Right atrium auricular region (tissue), 2 donors: ENCODE data around the gene TBXAS1. TPM values are rescaled to one million over a fixed set of nuclear protein-coding genes. Genes with fewer than 3 reads are reported as not detected.

Experiments
- DNase-seq: peaks from one replicate; pipeline ENCODE4 v3.0.0-alpha.2; 2019; ENCODE audit warnings: low spot score
- H3K27ac ChIP-seq, 2 donors: fragments of 200-600 bp; sonication (generic); 1 replicate in 1 of 2; 2 replicates in 1 of 2; pipeline ENCODE4 v1.5.1; 2016 to 2019
- H3K27me3 ChIP-seq, 2 donors: fragments of 200-600 bp; sonication (generic); one replicate each; pipeline versions ENCODE4 v1.5.1 to v1.6.0; 2017 to 2019
- H3K36me3 ChIP-seq: fragments of 200-600 bp; sonication (generic); one replicate; pipeline ENCODE4 v1.5.1; 2016
- H3K4me1 ChIP-seq, 2 donors: fragments of 200-600 bp; sonication (generic); one replicate each; pipeline versions ENCODE4 v1.5.1 to v1.6.0; 2017 to 2019
- H3K4me3 ChIP-seq, 2 donors: fragments of 200-600 bp; sonication (generic); 1 replicate in 1 of 2; 2 replicates in 1 of 2; pipeline ENCODE4 v1.5.1; 2017 to 2019; ENCODE audit warnings: mild to moderate bottlenecking in 1 of 2, moderate library complexity in 1 of 2
- H3K9me3 ChIP-seq, 2 donors: fragments of 200-600 bp; sonication (generic); one replicate each; pipeline ENCODE4 v1.5.1; 2019
- total RNA-seq, 2 donors: library from RNA; depleted of rRNA; stranded (reverse); fragments of >200 nt; gene quantifications; one replicate each; pipeline ENCODE4 v1.1.0, GENCODE V29; 2016
- TF ChIP-seq, protein P1 (sequence below), 2 donors: fragments of 200-600 bp; sonication (generic); IDR thresholded peaks; one replicate each; pipeline ENCODE4 v1.5.1; 2019; ENCODE audit warnings: antibody characterized with exemption in 2 of 2

The TBXAS1 gene
- total RNA-seq, 2 donors from 2014 or later, result 4.6 to 15.3 TPM

- Histone ChIP-seq H3K27me3 (no peaks in the 10 kb centered on the region), H3K4me3 (no peak overlapping the region), H3K4me1 (no peaks in the 10 kb centered on the region), H3K36me3 (no peaks in the 10 kb centered on the region), H3K27ac (no peak overlapping the region), H3K9me3 (peaks cover 0 to 9% of the 10 kb centered on the region in 2 donors)
- TF ChIP-seq, protein P1, sequence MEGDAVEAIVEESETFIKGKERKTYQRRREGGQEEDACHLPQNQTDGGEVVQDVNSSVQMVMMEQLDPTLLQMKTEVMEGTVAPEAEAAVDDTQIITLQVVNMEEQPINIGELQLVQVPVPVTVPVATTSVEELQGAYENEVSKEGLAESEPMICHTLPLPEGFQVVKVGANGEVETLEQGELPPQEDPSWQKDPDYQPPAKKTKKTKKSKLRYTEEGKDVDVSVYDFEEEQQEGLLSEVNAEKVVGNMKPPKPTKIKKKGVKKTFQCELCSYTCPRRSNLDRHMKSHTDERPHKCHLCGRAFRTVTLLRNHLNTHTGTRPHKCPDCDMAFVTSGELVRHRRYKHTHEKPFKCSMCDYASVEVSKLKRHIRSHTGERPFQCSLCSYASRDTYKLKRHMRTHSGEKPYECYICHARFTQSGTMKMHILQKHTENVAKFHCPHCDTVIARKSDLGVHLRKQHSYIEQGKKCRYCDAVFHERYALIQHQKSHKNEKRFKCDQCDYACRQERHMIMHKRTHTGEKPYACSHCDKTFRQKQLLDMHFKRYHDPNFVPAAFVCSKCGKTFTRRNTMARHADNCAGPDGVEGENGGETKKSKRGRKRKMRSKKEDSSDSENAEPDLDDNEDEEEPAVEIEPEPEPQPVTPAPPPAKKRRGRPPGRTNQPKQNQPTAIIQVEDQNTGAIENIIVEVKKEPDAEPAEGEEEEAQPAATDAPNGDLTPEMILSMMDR (IDR thresholded peaks at IDR 0.05), result no peak
- no peak for DNase-seq
Observed at GRCh38 chr7:139943401-139943800, 114.3 kb downstream of the TBXAS1 start.

DNA sequence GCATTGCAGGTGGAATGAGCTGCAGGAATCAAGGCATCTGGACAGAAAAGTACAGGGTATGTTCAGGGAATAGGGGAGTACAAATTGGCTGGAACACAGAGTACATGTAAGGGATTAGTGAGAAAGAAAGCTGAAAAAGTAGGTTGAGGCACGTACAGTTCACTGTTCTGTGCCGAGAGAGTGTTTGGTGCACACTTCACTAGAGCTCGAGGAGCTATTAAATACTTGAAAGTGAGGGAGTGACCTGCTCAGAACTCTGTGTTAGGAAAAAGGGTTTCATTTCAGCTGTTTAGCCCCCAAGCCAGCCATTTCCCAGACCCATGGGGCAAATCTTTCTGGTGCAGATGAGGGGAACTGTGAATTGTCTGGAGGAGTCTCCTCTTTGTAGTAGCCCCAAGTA is 115.2 kb downstream of the TBXAS1 start:
- DNase-seq, result no peak
- H3K4me3 ChIP-seq, result no peak overlapping the region
- H3K27ac ChIP-seq, result no peak overlapping the region
- no peaks in the 10 kb centered on the region for H3K4me1 ChIP-seq
- TF ChIP-seq, protein P1 (IDR thresholded peaks at IDR 0.05), result no peak
- H3K27me3 ChIP-seq, result no peaks in the 10 kb centered on the region
- peaks cover 0 to 9% of the 10 kb centered on the region in 2 donors for H3K9me3 ChIP-seq
- no peaks in the 10 kb centered on the region for H3K36me3 ChIP-seq

DNA sequence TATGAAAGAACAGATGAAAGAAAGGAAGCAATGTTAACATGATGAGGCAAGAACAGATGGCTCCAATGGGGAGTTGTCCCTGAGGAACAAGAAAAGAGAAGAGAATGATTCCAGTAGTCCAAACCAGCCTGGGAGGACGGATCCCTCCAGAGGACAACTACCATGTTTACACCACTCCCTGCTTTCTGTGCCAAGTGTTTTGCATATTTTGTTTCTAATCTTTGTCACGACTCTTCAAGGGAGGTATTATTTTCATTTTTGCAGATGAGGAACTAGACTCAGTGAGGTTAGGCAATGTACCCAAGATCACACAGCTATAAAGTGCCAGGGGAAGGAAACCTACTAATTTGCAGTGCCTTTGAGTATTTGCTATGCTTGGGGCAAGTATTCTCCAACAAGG is 117.5 kb downstream of the TBXAS1 start:
- DNase-seq, result no peak
- Histone ChIP-seq H3K36me3 (no peaks in the 10 kb centered on the region), H3K4me3 (no peak overlapping the region), H3K4me1 (no peaks in the 10 kb centered on the region), H3K27me3 (no peaks in the 10 kb centered on the region), H3K9me3 (peaks cover 0 to 9% of the 10 kb centered on the region in 2 donors), H3K27ac (no peak overlapping the region)
- TF ChIP-seq, protein P1 (IDR thresholded peaks at IDR 0.05), result no peak

- Histone ChIP-seq H3K36me3 (no peaks in the 10 kb centered on the region), H3K27me3 (no peaks in the 10 kb centered on the region), H3K9me3 (peaks cover 0 to 9% of the 10 kb centered on the region in 2 donors), H3K27ac (no peak overlapping the region), H3K4me1 (no peaks in the 10 kb centered on the region), H3K4me3 (no peak overlapping the region)
- no peak for DNase-seq
- TF ChIP-seq, protein P1 (IDR thresholded peaks at IDR 0.05), result no peak
Observed at GRCh38 chr7:139947021-139947420, 118.0 kb downstream of the TBXAS1 start.

DNA sequence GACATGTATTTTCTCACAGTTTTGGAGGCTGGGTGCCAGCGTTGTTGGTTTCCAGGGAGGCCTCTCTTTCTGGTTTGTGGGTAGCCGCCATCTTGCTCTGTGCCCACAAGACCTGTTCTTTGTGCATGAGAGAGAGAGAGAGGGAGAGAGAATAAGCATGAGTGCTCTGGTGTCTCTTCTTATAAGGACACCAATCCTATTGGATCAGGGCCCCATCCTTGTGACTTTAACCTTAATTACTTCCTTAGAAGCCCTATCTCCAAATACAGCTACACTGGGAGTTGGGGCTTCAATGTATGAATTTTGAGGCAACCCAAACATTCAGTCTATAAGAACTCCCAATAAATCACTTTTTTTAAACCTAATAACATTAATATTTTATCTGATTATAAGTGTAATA is 119.1 kb downstream of the TBXAS1 start:
- Histone ChIP-seq H3K4me1 (no peaks in the 10 kb centered on the region), H3K36me3 (no peaks in the 10 kb centered on the region), H3K9me3 (peaks cover 0 to 9% of the 10 kb centered on the region in 2 donors), H3K4me3 (no peak overlapping the region), H3K27me3 (no peaks in the 10 kb centered on the region), H3K27ac (no peak overlapping the region)
- TF ChIP-seq, protein P1 (IDR thresholded peaks at IDR 0.05), result no peak
- no peak for DNase-seq

DNA sequence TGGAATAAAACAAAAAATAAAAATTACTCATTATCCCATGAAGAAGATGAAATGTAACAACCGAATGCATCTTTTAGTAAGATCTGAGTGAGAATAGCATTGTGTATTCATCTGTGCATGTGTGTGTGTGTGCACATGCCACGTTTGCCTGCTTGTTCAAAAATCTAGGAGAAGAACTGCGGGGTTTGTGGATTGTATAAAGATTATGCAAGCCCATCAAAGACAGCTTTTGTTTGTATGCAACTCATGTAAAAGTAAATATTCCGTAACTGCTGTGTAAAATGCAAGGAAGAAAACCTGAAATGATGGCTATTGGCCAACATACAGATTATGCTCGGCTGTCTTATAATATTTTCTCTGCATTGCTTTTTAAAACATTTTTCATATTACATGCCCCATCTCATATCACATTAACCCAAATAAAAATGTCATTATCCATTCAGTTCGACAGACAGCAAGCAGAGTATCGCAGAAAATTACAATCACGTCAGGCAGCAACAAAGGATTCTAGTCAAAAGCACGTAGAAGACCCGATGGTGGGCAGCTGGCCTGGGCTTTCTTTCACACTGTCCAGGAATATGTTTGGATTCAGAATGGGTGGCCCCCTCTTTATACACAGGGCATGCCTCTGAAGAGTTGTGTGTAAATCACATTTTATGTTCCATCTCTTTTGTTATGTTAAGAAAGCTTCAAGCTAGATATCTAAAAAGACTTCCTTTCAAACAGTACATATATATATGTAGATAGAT is 119.7 kb downstream of the TBXAS1 start:
- Histone ChIP-seq H3K27ac (no peak overlapping the region), H3K27me3 (no peaks in the 10 kb centered on the region), H3K36me3 (no peaks in the 10 kb centered on the region), H3K4me1 (no peaks in the 10 kb centered on the region), H3K4me3 (no peak overlapping the region), H3K9me3 (peaks cover 0 to 9% of the 10 kb centered on the region in 2 donors)
- DNase-seq, result no peak
- TF ChIP-seq, protein P1 (IDR thresholded peaks at IDR 0.05), result no peak
